ENCODE data around the gene GSTA1. TPM values are rescaled to one million over a fixed set of nuclear protein-coding genes. Genes with fewer than 3 reads are reported as not detected.
"Not testable (repeated sequence)": the region's sequence is repeated elsewhere in the genome, so short reads cannot be mapped to it uniquely, and the experiment has no call there.

GSTA1 gene
- total RNA-seq, 4 donors from 2014 or later: 0.27 TPM; not detected in 3

- in situ Hi-C loops (cut with MboI; ENCODE audit: low sequenced_read_pairs in 4 of 4); H3K27me3 ChIP-seq; H3K4me1 ChIP-seq; intact Hi-C loops (cut with DNase I; ENCODE audit: low total_unique reads); H3K36me3 ChIP-seq; H3K9me3 ChIP-seq; H3K27ac ChIP-seq; H3K4me3 ChIP-seq; ATAC-seq; DNase-seq: not testable (repeated sequence)
Observed at GRCh38 chr6:52763322-52763916, 40.2 kb downstream of the GSTA1 start, which contains the start of gene GSTA2. GSTA2 (minus strand) TSS chr6:52763475; CDS start chr6:52757947, 5,528 bp downstream.

GRCh38 chr6:52761673-52762491 lies 41.7 kb downstream of the GSTA1 start:
- ATAC-seq; H3K27me3 ChIP-seq; intact Hi-C loops (cut with DNase I; ENCODE audit: low total_unique reads); in situ Hi-C loops (cut with MboI; ENCODE audit: low sequenced_read_pairs in 4 of 4); H3K9me3 ChIP-seq; H3K27ac ChIP-seq; DNase-seq; H3K36me3 ChIP-seq; H3K4me3 ChIP-seq; H3K4me1 ChIP-seq: not testable (repeated sequence)

- Histone ChIP-seq H3K9me3 (no peaks in the 10 kb centered on the region), H3K36me3 (no peaks in the 10 kb centered on the region), H3K4me3 (no peak overlapping the region), H3K27me3 (no peaks in the 10 kb centered on the region), H3K4me1 (no peaks in the 10 kb centered on the region), H3K27ac (no peak overlapping the region)
- no peak for DNase-seq
- in situ Hi-C loops (cut with MboI; ENCODE audit: low sequenced_read_pairs in 4 of 4) (no loop called here), intact Hi-C loops (cut with DNase I; ENCODE audit: low total_unique reads) (no loop called here)
- TF ChIP-seq POLR2A (IDR thresholded peaks at IDR 0.05) (no peak), CTCF (IDR thresholded peaks at IDR 0.05 in 4 of 5, conservative IDR thresholded peaks at IDR 0.05 in 1 of 5) (no peak)
- no peak for ATAC-seq
Observed at GRCh38 chr6:52760105-52760765, 43.4 kb downstream of the GSTA1 start.

GRCh38 chr6:52759085-52759484 lies 44.5 kb downstream of the GSTA1 start:
- no peak overlapping the region for H3K27ac ChIP-seq
- no peak for ATAC-seq
- in situ Hi-C loops (cut with MboI; ENCODE audit: low sequenced_read_pairs in 4 of 4) (no loop called here), intact Hi-C loops (cut with DNase I; ENCODE audit: low total_unique reads) (no loop called here)
- TF ChIP-seq CTCF (IDR thresholded peaks at IDR 0.05 in 4 of 5, conservative IDR thresholded peaks at IDR 0.05 in 1 of 5): no peak
- TF ChIP-seq POLR2A (IDR thresholded peaks at IDR 0.05): no peak
- no peak for DNase-seq
- H3K27me3 ChIP-seq: no peaks in the 10 kb centered on the region
- no peaks in the 10 kb centered on the region for H3K9me3 ChIP-seq
- no peaks in the 10 kb centered on the region for H3K4me1 ChIP-seq
- H3K36me3 ChIP-seq: no peaks in the 10 kb centered on the region
- no peak overlapping the region for H3K4me3 ChIP-seq

- H3K4me3 ChIP-seq; in situ Hi-C loops (cut with MboI; ENCODE audit: low sequenced_read_pairs in 4 of 4); H3K27me3 ChIP-seq; H3K36me3 ChIP-seq; H3K9me3 ChIP-seq; H3K27ac ChIP-seq; H3K4me1 ChIP-seq; ATAC-seq; DNase-seq; intact Hi-C loops (cut with DNase I; ENCODE audit: low total_unique reads): not testable (repeated sequence)
Observed at GRCh38 chr6:52757651-52758338, 45.8 kb downstream of the GSTA1 start.

- no peak overlapping the region for H3K4me3 ChIP-seq
- intact Hi-C loops (cut with DNase I; ENCODE audit: low total_unique reads): no loop called here
- in situ Hi-C loops (cut with MboI; ENCODE audit: low sequenced_read_pairs in 4 of 4): no loop called here
- ATAC-seq: no peak
- H3K27me3 ChIP-seq: no peaks in the 10 kb centered on the region
- no peak overlapping the region for H3K27ac ChIP-seq
- TF ChIP-seq CTCF (IDR thresholded peaks at IDR 0.05 in 4 of 5, conservative IDR thresholded peaks at IDR 0.05 in 1 of 5): no peak
- no peak for TF ChIP-seq POLR2A (IDR thresholded peaks at IDR 0.05)
- no peaks in the 10 kb centered on the region for H3K36me3 ChIP-seq
- DNase-seq: no peak
- H3K9me3 ChIP-seq: no peaks in the 10 kb centered on the region
- H3K4me1 ChIP-seq: no peaks in the 10 kb centered on the region
Observed at GRCh38 chr6:52754443-52754842, 49.2 kb downstream of the GSTA1 start.

- not testable (repeated sequence) for ATAC-seq
Observed at GRCh38 chr6:52753137-52753536, 50.5 kb downstream of the GSTA1 start.

More at GRCh38 chr6:52753137-52753536, 50.5 kb downstream of the GSTA1 start:
- intact Hi-C loops (cut with DNase I; ENCODE audit: low total_unique reads); H3K4me3 ChIP-seq; H3K27me3 ChIP-seq; in situ Hi-C loops (cut with MboI; ENCODE audit: low sequenced_read_pairs in 4 of 4); H3K27ac ChIP-seq; DNase-seq; H3K4me1 ChIP-seq; H3K36me3 ChIP-seq; H3K9me3 ChIP-seq: not testable (repeated sequence)
